Neural progenitor cell (in vitro differentiated cells): ENCODE results near the gene ARHGEF40. TPM values are rescaled to one million over a fixed set of nuclear protein-coding genes. Genes with fewer than 3 reads are reported as not detected.

ENCODE experiments used
- DNase-seq: peaks from one replicate; pipeline ENCODE4 v3.0.0-alpha.2; 2016; ENCODE audit warnings: low spot score
- H2AFZ ChIP-seq: fragments of 200-600 bp; sonication (generic); replicated peaks from 2 replicates; pipeline ENCODE4 v1.6.1; 2016; ENCODE audit warnings: antibody characterized with exemption
- H3F3A ChIP-seq: fragments of 200-600 bp; sonication (generic); 2 replicates; pipeline ENCODE4 v1.6.1; 2016; ENCODE audit warnings: antibody characterized with exemption, low read depth
- H3K27ac ChIP-seq: fragments of 200-600 bp; sonication (generic); 2 replicates; pipeline ENCODE4 v1.5.1; 2016; ENCODE audit warnings: mild to moderate bottlenecking
- H3K27me3 ChIP-seq: fragments of 200-600 bp; sonication (generic); 2 replicates; pipeline ENCODE4 v1.6.1; 2016; ENCODE audit warnings: mild to moderate bottlenecking, moderate library complexity
- H3K36me3 ChIP-seq: fragments of 200-600 bp; sonication (generic); 2 replicates; pipeline ENCODE4 v1.5.1; 2016
- H3K4me1 ChIP-seq: fragments of 200-600 bp; sonication (generic); 2 replicates; pipeline ENCODE4 v1.6.1; 2016; ENCODE audit warnings: mixed run types
- H3K4me2 ChIP-seq: fragments of 200-600 bp; sonication (generic); 2 replicates; pipeline ENCODE4 v1.6.1; 2016
- H3K4me3 ChIP-seq: fragments of 200-600 bp; sonication (generic); 2 replicates; pipeline ENCODE4 v1.5.1; 2016
- H3K79me2 ChIP-seq: fragments of 200-600 bp; sonication (generic); 2 replicates; pipeline ENCODE4 v1.6.1; 2016; ENCODE audit warnings: low read depth
- H3K9ac ChIP-seq: fragments of 200-600 bp; sonication (generic); 2 replicates; pipeline ENCODE4 v1.6.1; 2016
- H3K9me3 ChIP-seq: fragments of 200-600 bp; sonication (generic); 2 replicates; pipeline ENCODE4 v1.5.1; 2016; ENCODE audit warnings: low read depth
- H4K20me1 ChIP-seq: fragments of 200-600 bp; sonication (generic); 2 replicates; pipeline ENCODE4 v1.6.1; 2016; ENCODE audit warnings: low read depth
- H3K27ac Mint-ChIP-seq: 3 replicates; pipeline ENCODE4 v1.8.0; 2021; ENCODE audit warnings: mixed read lengths
- H3K27me3 Mint-ChIP-seq: 2 replicates; pipeline ENCODE4 v1.8.0; 2022; ENCODE audit warnings: low read depth, mild to moderate bottlenecking, inconsistent platforms, moderate library complexity, mixed read lengths; ENCODE audit not compliant: insufficient read depth
- H3K36me3 Mint-ChIP-seq: 3 replicates; pipeline ENCODE4 v1.8.0; 2021; ENCODE audit warnings: mixed read lengths
- H3K4me1 Mint-ChIP-seq: 3 replicates; pipeline ENCODE4 v1.8.0; 2021; ENCODE audit warnings: mixed read lengths
- H3K4me3 Mint-ChIP-seq: 3 replicates; pipeline ENCODE4 v1.8.0; 2021; ENCODE audit warnings: mild to moderate bottlenecking, moderate library complexity, mixed read lengths
- H3K9me3 Mint-ChIP-seq: 3 replicates; pipeline ENCODE4 v1.8.0; 2020; ENCODE audit warnings: mixed read lengths
- CTCF ChIP-seq: fragments of 200-600 bp; sonication (generic); IDR thresholded peaks from 2 replicates; pipeline ENCODE4 v1.5.1; 2017; ENCODE audit warnings: antibody characterized with exemption, mild to moderate bottlenecking
- EZH2 ChIP-seq: fragments of 200-600 bp; sonication (generic); IDR thresholded peaks from 2 replicates; pipeline ENCODE4 v1.6.1; 2017; ENCODE audit warnings: antibody characterized with exemption, mild to moderate bottlenecking, moderate library complexity
- EZH2phosphoT487 ChIP-seq: fragments of 200-600 bp; sonication (generic); IDR thresholded peaks from 2 replicates; pipeline ENCODE4 v1.6.1; 2017; ENCODE audit warnings: antibody characterized with exemption
- total RNA-seq: library from RNA; depleted of rRNA; stranded (reverse); fragments of >200 nt; gene quantifications from 2 replicates; pipeline ENCODE4 v1.2.3, GENCODE V29; 2015; ENCODE audit warnings: low replicate concordance

The ARHGEF40 gene
- total RNA-seq, 1 donor from 2014 or later = 15.0 TPM

DNA sequence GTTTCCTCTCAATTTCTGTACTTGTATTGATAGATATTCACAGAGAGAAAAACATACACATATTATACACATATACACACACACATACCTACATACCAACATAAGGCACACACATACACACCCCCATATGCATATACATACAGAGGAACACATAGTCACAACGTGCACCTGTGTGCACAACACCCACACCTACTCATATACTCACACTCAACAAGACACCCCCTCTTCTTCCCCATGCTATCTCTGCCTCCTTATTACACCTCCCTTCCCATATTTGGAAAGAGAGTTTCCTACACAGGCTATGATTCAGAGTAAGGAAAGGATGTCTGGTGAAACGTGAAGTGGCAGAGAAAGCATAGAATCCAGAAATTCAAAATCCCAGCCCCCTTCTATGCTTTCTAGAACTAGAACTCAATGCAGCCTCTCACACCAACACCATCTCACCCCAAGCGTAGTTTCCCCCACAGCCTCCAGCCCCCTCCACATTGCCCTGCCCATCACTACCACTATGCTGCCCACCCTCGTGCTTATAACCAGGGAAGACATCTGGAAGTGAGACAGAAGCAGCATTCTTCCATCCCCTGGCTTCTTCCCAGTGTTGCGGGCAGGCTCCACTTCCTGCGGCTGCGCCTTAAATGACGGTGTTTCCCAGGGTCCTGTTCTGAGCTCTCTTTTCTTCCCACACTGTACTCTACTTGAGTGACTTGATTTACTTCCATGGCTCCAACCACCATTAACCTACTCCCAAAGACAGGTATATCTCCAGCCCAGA is 10.1 kb upstream of the ARHGEF40 start:
- Mint-ChIP-seq H3K4me1 (peaks cover 21% of the 10 kb centered on the region), H3K36me3 (no peaks in the 10 kb centered on the region), H3K4me3 (no peak overlapping the region), H3K9me3 (no peaks in the 10 kb centered on the region), H3K27ac (no peak overlapping the region), H3K27me3 (peaks cover 5% of the 10 kb centered on the region)
- Histone ChIP-seq H3K27ac (no peak overlapping the region), H3K9me3 (no peaks in the 10 kb centered on the region), H3K9ac (no peak overlapping the region), H3K36me3 (no peaks in the 10 kb centered on the region), H3K4me1 (peaks cover 4% of the 10 kb centered on the region), H2AFZ (no peak overlapping the region), H3K4me3 (no peak overlapping the region), H3K27me3 (no peaks in the 10 kb centered on the region), H3K79me2 (no peaks in the 10 kb centered on the region), H4K20me1 (no peaks in the 10 kb centered on the region), H3F3A (no peaks in the 10 kb centered on the region), H3K4me2 (no peak overlapping the region)
- no peak for TF ChIP-seq EZH2
- TF ChIP-seq CTCF = no peak
- TF ChIP-seq EZH2phosphoT487 = no peak
- no peak for DNase-seq

DNA sequence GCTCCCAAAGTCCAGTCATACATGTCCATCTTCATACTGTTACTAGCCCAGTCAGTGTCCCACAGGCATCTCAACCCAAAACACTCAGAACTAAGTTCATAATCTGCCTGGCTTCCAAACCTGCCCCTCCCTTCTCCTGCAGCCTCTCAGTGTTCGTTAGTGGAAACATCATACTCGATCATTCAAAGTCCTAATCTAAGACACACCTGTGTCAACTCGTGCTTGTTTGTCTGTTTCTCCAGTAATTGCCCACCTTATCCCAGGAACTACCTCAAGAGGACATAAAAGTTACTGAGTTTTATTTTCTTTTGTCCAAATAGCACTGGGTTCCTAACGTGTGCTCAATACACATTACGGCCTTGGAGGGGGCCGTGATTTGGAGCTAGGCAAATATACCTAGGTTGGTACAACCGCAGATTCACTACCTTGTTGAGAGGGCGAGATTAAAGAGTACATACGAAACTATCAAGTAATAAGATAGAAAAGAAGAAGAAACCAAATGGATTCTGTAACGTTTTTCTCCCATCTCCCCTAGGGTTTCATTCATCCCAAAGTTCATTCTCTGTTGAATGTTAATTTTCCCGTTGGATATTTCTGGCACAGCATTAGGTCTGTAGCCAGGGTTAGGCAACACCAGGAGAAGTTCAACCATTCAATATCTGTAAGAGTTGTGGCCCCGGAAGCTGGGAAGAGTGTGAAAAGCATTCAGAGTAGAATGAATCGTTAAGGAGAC is 9.3 kb upstream of the ARHGEF40 start:
- H3K4me3 Mint-ChIP-seq = no peak overlapping the region
- Histone ChIP-seq H3K4me1 (peaks cover 4% of the 10 kb centered on the region), H3K4me3 (no peak overlapping the region), H4K20me1 (no peaks in the 10 kb centered on the region), H3K9ac (no peak overlapping the region), H3K9me3 (no peaks in the 10 kb centered on the region), H3F3A (no peaks in the 10 kb centered on the region), H3K4me2 (no peak overlapping the region), H2AFZ (no peak overlapping the region), H3K27me3 (no peaks in the 10 kb centered on the region), H3K27ac (no peak overlapping the region), H3K79me2 (no peaks in the 10 kb centered on the region), H3K36me3 (no peaks in the 10 kb centered on the region)
- TF ChIP-seq CTCF = no peak
- TF ChIP-seq EZH2 = no peak
- peaks cover 21% of the 10 kb centered on the region for H3K4me1 Mint-ChIP-seq
- peaks cover 5% of the 10 kb centered on the region for H3K27me3 Mint-ChIP-seq
- no peaks in the 10 kb centered on the region for H3K36me3 Mint-ChIP-seq
- H3K27ac Mint-ChIP-seq = no peak overlapping the region
- H3K9me3 Mint-ChIP-seq = no peaks in the 10 kb centered on the region
- DNase-seq = no peak

GRCh38 chr14:21061347-21061668 is 8.8 kb upstream of the ARHGEF40 start:
- TF ChIP-seq CTCF (no peak), EZH2 (no peak), EZH2phosphoT487 (no peak)
- Histone ChIP-seq H3K9me3 (no peaks in the 10 kb centered on the region), H3K27me3 (no peaks in the 10 kb centered on the region), H3K79me2 (no peaks in the 10 kb centered on the region), H2AFZ (no peak overlapping the region), H3K36me3 (no peaks in the 10 kb centered on the region), H3F3A (no peaks in the 10 kb centered on the region), H3K4me1 (peaks cover 4% of the 10 kb centered on the region), H3K4me2 (no peak overlapping the region), H3K27ac (no peak overlapping the region), H3K9ac (no peak overlapping the region), H3K4me3 (no peak overlapping the region), H4K20me1 (no peaks in the 10 kb centered on the region)
- H3K27ac Mint-ChIP-seq = no peak overlapping the region
- H3K36me3 Mint-ChIP-seq = no peaks in the 10 kb centered on the region
- H3K4me3 Mint-ChIP-seq = no peak overlapping the region
- H3K9me3 Mint-ChIP-seq = no peaks in the 10 kb centered on the region
- peaks cover 5% of the 10 kb centered on the region for H3K27me3 Mint-ChIP-seq
- peaks cover 21% of the 10 kb centered on the region for H3K4me1 Mint-ChIP-seq
- no peak for DNase-seq
